Measurements from ENCODE around the gene C19orf81.

Gene C19orf81

GRCh38 chr19:50701367-50701985 lies 52.2 kb downstream of the C19orf81 start:
- no peak for DNase-seq (ENCODE audit: low read depth)
- no peak overlapping the region for H3K4me3 ChIP-seq (ENCODE audit: low read length)
- no peak for TF ChIP-seq CTCF (IDR thresholded peaks at IDR 0.05; ENCODE audit: insufficient read depth, low read depth, low read length, missing control alignments)

- TF ChIP-seq CTCF (IDR thresholded peaks at IDR 0.05; ENCODE audit: insufficient read depth, low read depth, low read length, missing control alignments), result no peak
- DNase-seq (ENCODE audit: low read depth), result no peak
- no peak overlapping the region for H3K4me3 ChIP-seq (ENCODE audit: low read length)
Measured at GRCh38 chr19:50702158-50702870, 53.1 kb downstream of the C19orf81 start.

- TF ChIP-seq CTCF (IDR thresholded peaks at IDR 0.05; ENCODE audit: insufficient read depth, low read depth, low read length, missing control alignments), result no peak
- no peak overlapping the region for H3K4me3 ChIP-seq (ENCODE audit: low read length)
- DNase-seq (ENCODE audit: low read depth), result no peak
Measured at GRCh38 chr19:50702871-50703829, 53.9 kb downstream of the C19orf81 start.

- DNase-seq (ENCODE audit: low read depth), result no peak
- TF ChIP-seq CTCF (IDR thresholded peaks at IDR 0.05; ENCODE audit: insufficient read depth, low read depth, low read length, missing control alignments), result no peak
- H3K4me3 ChIP-seq (ENCODE audit: low read length), result no peak overlapping the region
Measured at GRCh38 chr19:50703915-50704796, 54.9 kb downstream of the C19orf81 start.

- peak; percentile 46 for TF ChIP-seq CTCF (IDR thresholded peaks at IDR 0.05; ENCODE audit: insufficient read depth, low read depth, low read length, missing control alignments)
- H3K4me3 ChIP-seq (ENCODE audit: low read length), result no peak overlapping the region
- DNase-seq (ENCODE audit: low read depth), result peak; percentile 34
Measured at GRCh38 chr19:50705422-50706019, 56.3 kb downstream of the C19orf81 start.

- TF ChIP-seq CTCF (IDR thresholded peaks at IDR 0.05; ENCODE audit: insufficient read depth, low read depth, low read length, missing control alignments), result no peak
- no peak for DNase-seq (ENCODE audit: low read depth)
- no peak overlapping the region for H3K4me3 ChIP-seq (ENCODE audit: low read length)
Measured at GRCh38 chr19:50706387-50706786, 57.1 kb downstream of the C19orf81 start.
